ENCODE measurements around the gene MDC1. TPM values are rescaled to one million over a fixed set of nuclear protein-coding genes. Genes with fewer than 3 reads are reported as not detected.
A peak's percentile ranks its signal among the peaks of the same experiment; 100 is the strongest.

Gene MDC1
- total and polyA plus RNA-seq, 2 of the 13 experiments (the other 11 are each of a cell fraction or from before 2014, with no cell fraction given) = 8.4 to 14.0 TPM

DNA sequence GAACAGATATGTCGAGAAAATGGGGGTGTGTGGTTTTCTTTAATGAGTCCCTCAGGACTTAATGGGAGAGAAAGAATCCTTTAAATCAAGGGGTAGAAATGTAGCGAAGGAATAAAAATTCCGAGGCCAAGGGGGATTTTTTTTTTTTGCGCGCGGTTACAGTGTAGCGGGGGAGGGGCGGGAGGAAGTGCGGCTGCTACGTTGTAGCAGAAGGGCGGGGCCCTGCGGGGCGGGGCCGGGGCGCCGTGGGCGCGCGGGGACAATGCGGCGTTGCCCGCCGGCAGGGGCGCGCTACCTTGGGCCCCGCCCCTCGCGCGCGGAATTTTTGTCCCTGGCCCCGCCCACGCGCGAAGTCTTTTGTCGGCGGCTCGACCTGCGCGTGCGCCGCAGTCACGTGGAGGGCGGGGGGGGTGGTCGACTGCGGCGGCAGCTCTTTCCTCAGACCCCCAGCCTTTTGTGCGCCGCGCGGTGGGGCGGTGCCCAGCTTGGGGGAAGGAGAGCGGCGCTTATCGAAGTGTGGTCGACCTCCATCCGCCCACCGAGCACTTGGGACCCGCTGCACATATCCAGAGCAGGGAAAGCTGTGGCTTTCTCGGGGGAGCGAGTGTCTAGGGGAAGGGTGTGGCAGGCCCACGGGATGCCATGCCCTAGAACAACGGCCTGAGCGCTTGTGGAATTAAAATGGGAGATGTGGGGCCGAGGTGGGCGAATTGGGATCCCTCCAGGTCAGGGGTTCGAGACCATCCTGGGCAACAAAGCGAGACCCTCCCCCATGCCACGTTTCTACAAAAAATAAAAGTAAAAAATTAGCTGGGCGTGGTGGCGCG is 4.3 kb upstream of the MDC1 start (continued):
- TF ChIP-seq JUN (CRISPR knock-in tag; IDR thresholded peaks at IDR 0.05) (no peak), MIER3 (CRISPR knock-in tag; IDR thresholded peaks at IDR 0.05; ENCODE audit: borderline replicate concordance) (no peak), CREB1 (IDR thresholded peaks at IDR 0.05) (peak; percentile 42; the same call in 1 of the 2 replicates), CREB1 (CRISPR knock-in tag; IDR thresholded peaks at IDR 0.05) (0 out of 2 replicates have a peak, but pooled peaks have one; percentile 31), ARHGAP35 (CRISPR knock-in tag; IDR thresholded peaks at IDR 0.05; ENCODE audit: borderline replicate concordance) (0 out of 2 replicates have a peak, but pooled peaks have one; percentile 27), GMEB2 (CRISPR knock-in tag; IDR thresholded peaks at IDR 0.05; ENCODE audit: low read depth) (no peak), ADNP (CRISPR knock-in tag; IDR thresholded peaks at IDR 0.05) (no peak), ZKSCAN8 (CRISPR knock-in tag; IDR thresholded peaks at IDR 0.05; ENCODE audit: borderline replicate concordance) (no peak), GATAD2A (CRISPR knock-in tag; IDR thresholded peaks at IDR 0.05) (peak; percentile 26; the same call in 1 of the 2 replicates), ZIK1 (CRISPR knock-in tag; IDR thresholded peaks at IDR 0.05; ENCODE audit: borderline replicate concordance, low read depth) (peak; percentile 77; the same call in 1 of the 2 replicates), ZNF775 (CRISPR knock-in tag; IDR thresholded peaks at IDR 0.05; ENCODE audit: borderline replicate concordance) (no peak), ZSCAN9 (CRISPR knock-in tag; IDR thresholded peaks at IDR 0.05; ENCODE audit: borderline replicate concordance) (0 out of 2 replicates have a peak, but pooled peaks have one; percentile 52), RAD21 (CRISPR knock-in tag; IDR thresholded peaks at IDR 0.05) (peak; percentile 81), ZNF747 (CRISPR knock-in tag; IDR thresholded peaks at IDR 0.05; ENCODE audit: borderline replicate concordance) (peak; percentile 51; the same call in 1 of the 2 replicates), ZNF562 (CRISPR knock-in tag; IDR thresholded peaks at IDR 0.05; ENCODE audit: borderline replicate concordance) (no peak), REL (CRISPR knock-in tag; conservative IDR thresholded peaks at IDR 0.05) (no peak), SNAPC4 (CRISPR knock-in tag; IDR thresholded peaks at IDR 0.05) (0 out of 2 replicates have a peak, but pooled peaks have one; percentile 3), GTF3A (CRISPR knock-in tag; conservative IDR thresholded peaks at IDR 0.05) (0 out of 2 replicates have a peak, but pooled peaks have one; percentile 5), PBX2 (CRISPR knock-in tag; IDR thresholded peaks at IDR 0.05) (no peak)
- TF ChIP-seq, protein P1, sequence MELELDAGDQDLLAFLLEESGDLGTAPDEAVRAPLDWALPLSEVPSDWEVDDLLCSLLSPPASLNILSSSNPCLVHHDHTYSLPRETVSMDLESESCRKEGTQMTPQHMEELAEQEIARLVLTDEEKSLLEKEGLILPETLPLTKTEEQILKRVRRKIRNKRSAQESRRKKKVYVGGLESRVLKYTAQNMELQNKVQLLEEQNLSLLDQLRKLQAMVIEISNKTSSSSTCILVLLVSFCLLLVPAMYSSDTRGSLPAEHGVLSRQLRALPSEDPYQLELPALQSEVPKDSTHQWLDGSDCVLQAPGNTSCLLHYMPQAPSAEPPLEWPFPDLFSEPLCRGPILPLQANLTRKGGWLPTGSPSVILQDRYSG (CRISPR knock-in tag; IDR thresholded peaks at IDR 0.05) = no peak

Measured in HepG2 (cell line).